GM20000 (cell line): Measurements from ENCODE around the gene MIA3.

Experiments used
- DNase-seq: peaks from one replicate; pipeline ENCODE4 v3.0.0; 2012; ENCODE audit warnings: low spot score
- CTCF ChIP-seq: IDR thresholded peaks from 2 replicates; pipeline ENCODE4 v1.5.1; 2012; ENCODE audit warnings: mild to moderate bottlenecking, control low read depth; ENCODE audit errors: extremely low read depth, missing control alignments

The MIA3 gene

GRCh38 chr1:222618001-222618879, at the start of gene MIA3:
MIA3 (plus strand) TSS chr1:222618097; CDS start chr1:222618111, 14 bp downstream.
- peak; percentile 97 for DNase-seq
- no peak for TF ChIP-seq CTCF

GRCh38 chr1:222570837-222571236, 47.1 kb upstream of the MIA3 start:
- TF ChIP-seq CTCF = no peak
- no peak for DNase-seq

- no peak for DNase-seq
- no peak for TF ChIP-seq CTCF
Measured at GRCh38 chr1:222579316-222579715, 38.6 kb upstream of the MIA3 start.

GRCh38 chr1:222582099-222582774, 35.7 kb upstream of the MIA3 start:
- peak; percentile 9 for DNase-seq
- TF ChIP-seq CTCF = no peak

GRCh38 chr1:222583079-222583478, 34.8 kb upstream of the MIA3 start:
- TF ChIP-seq CTCF = no peak
- peak; percentile 30 for DNase-seq

- TF ChIP-seq CTCF = no peak
- no peak for DNase-seq
Measured at GRCh38 chr1:222586842-222587241, 31.1 kb upstream of the MIA3 start.

GRCh38 chr1:222588135-222588534, 29.8 kb upstream of the MIA3 start:
- DNase-seq = no peak
- TF ChIP-seq CTCF = no peak
